SH-SY5Y (cell line): Measurements from ENCODE around the gene PRMT7.

Experiments
- GATA2 ChIP-seq: IDR thresholded peaks from 2 replicates; pipeline ENCODE4 v1.6.1; 2011; ENCODE audit warnings: mild to moderate bottlenecking, low read depth, low read length
- GATA3 ChIP-seq: IDR thresholded peaks from 2 replicates; pipeline ENCODE4 v1.6.1; 2011; ENCODE audit warnings: low read depth, mild to moderate bottlenecking, low read length, moderate library complexity

DNA sequence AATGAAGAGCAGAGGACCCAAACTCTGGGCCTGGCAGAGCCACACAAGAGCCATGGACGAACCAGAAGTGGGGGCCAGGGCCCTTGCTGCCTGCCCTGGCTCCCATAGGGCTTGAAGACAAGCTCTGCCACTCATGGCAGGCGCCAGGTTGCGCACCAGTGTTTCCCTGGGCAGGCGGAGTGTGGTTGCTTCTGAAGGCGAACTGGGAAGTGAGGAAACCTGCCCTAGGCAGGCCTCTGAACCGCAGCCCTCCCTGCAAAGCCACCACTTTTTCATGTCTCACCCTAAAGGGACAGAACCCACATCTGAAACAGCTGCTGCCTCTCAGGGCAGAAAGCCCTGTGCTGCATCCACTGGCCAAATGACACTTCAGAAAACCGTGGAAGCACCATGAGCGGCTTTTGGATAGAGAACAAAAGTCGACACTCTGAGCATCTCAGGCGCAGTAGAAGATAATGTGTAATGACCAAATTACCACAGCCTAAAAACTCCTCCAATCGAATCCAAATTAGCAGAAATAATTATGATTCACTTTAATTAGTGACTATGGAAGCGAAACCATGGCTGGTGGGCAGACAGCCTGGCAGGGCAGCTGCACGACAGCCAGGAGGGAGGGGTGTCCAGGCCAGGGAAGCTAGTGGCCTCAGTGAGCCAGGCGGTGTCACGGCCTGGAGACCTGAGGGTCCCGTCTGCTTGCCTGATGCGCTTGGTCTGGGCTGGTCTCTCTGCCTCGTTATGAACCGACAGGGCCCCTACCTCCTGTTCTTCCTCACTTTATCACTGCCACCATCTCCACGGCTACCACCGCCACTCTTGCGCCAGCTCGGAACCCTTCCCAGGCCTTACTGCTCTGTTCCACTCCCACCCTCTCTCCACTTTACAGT, 59.1 kb downstream of the PRMT7 start:
- TF ChIP-seq GATA2 (no peak; the same call in 1 of the 2 replicates), GATA3 (no peak)
